PC-9 (cell line): Measurements from ENCODE around the gene FXYD3.

Experiments
- EZH2 ChIP-seq: fragments of 200-600 bp; sonication (generic); IDR thresholded peaks from 2 replicates; pipeline ENCODE4 v1.8.0; 2017; ENCODE audit warnings: antibody characterized with exemption, low read depth
- TF ChIP-seq, protein P1 (sequence below): fragments of 200-600 bp; sonication (generic); conservative IDR thresholded peaks from 2 replicates; pipeline ENCODE4 v1.6.1; 2017; ENCODE audit warnings: mixed run types, antibody characterized with exemption, mild to moderate bottlenecking, moderate library complexity

DNA sequence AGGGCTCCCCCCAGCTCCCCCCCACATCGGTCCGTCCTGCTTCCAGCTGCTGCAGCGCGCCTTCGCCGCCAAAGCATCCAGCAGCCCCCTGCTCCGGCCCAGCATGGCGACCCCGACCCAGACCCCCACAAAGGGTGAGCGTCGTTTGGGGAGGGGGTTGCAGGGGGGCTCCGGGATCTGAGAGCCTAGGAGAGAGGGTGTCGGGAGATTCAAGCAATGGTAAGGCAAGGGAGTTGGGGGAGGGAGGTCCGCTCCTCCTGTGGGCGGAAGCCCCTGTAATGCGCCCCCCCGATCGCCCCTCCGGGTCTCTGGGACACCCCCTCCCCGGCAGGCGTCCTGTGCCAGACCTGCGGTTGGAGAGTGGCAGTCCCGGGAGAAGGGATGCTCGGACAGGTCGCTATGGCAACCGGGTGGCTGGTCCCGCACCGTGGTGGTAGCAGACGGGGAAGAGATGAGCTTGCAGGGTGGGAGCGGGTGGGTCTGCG, 27.6 kb downstream of the FXYD3 start, which contains the start of gene FXYD7:
- TF ChIP-seq EZH2 = no peak
- TF ChIP-seq, protein P1, sequence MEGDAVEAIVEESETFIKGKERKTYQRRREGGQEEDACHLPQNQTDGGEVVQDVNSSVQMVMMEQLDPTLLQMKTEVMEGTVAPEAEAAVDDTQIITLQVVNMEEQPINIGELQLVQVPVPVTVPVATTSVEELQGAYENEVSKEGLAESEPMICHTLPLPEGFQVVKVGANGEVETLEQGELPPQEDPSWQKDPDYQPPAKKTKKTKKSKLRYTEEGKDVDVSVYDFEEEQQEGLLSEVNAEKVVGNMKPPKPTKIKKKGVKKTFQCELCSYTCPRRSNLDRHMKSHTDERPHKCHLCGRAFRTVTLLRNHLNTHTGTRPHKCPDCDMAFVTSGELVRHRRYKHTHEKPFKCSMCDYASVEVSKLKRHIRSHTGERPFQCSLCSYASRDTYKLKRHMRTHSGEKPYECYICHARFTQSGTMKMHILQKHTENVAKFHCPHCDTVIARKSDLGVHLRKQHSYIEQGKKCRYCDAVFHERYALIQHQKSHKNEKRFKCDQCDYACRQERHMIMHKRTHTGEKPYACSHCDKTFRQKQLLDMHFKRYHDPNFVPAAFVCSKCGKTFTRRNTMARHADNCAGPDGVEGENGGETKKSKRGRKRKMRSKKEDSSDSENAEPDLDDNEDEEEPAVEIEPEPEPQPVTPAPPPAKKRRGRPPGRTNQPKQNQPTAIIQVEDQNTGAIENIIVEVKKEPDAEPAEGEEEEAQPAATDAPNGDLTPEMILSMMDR = no peak
